H9 (cell line): ENCODE data around the gene HBP1. TPM values are rescaled to one million over a fixed set of nuclear protein-coding genes. Genes with fewer than 3 reads are reported as not detected.

Experiments
- DNase-seq: peaks from one replicate; pipeline ENCODE4 v3.0.0-alpha.2; 2017
- H2AFZ ChIP-seq: one replicate; pipeline ENCODE4 v1.6.1; 2013; ENCODE audit warnings: mild to moderate bottlenecking, low read length, control low read depth, moderate library complexity
- H2AK5ac ChIP-seq: 2 replicates; pipeline ENCODE4 v1.6.1; 2013; ENCODE audit warnings: low read length, control low read depth, mixed read lengths; ENCODE audit not compliant: insufficient read length
- H2BK120ac ChIP-seq: one replicate; pipeline ENCODE4 v1.6.1; 2013; ENCODE audit warnings: low read depth, mild to moderate bottlenecking, low read length, control low read depth, inconsistent platforms; ENCODE audit not compliant: poor library complexity, severe bottlenecking
- H2BK12ac ChIP-seq: 2 replicates; pipeline ENCODE4 v1.6.1; 2013; ENCODE audit warnings: low read length, control low read depth, mixed read lengths, low read depth; ENCODE audit not compliant: insufficient read length
- H2BK15ac ChIP-seq: 2 replicates; pipeline ENCODE4 v1.6.1; 2013; ENCODE audit warnings: low read depth, low read length, control low read depth
- H2BK20ac ChIP-seq: one replicate; pipeline ENCODE4 v1.6.1; 2013; ENCODE audit warnings: low read depth, mild to moderate bottlenecking, low read length, control low read depth, inconsistent platforms; ENCODE audit not compliant: poor library complexity, severe bottlenecking
- H2BK5ac ChIP-seq: 2 replicates; pipeline ENCODE4 v1.6.1; 2013; ENCODE audit warnings: low read length, control low read depth, mixed read lengths; ENCODE audit not compliant: insufficient read length
- H3K14ac ChIP-seq: 2 replicates; pipeline ENCODE4 v1.6.1; 2013; ENCODE audit warnings: low read length, control low read depth; ENCODE audit not compliant: insufficient read depth
- H3K18ac ChIP-seq: 2 replicates; pipeline ENCODE4 v1.6.1; 2013; ENCODE audit warnings: low read depth, mild to moderate bottlenecking, mixed read lengths, low read length, control low read depth; ENCODE audit not compliant: insufficient read length
- H3K23ac ChIP-seq: 2 replicates; pipeline ENCODE4 v1.6.1; 2013; ENCODE audit warnings: low read length, control low read depth, mixed read lengths, low read depth; ENCODE audit not compliant: insufficient read length
- H3K23me2 ChIP-seq: 2 replicates; pipeline ENCODE4 v1.6.1; 2013; ENCODE audit warnings: low read depth, mild to moderate bottlenecking, mixed read lengths, low read length, control low read depth; ENCODE audit not compliant: insufficient read length, poor library complexity, severe bottlenecking
- H3K27ac ChIP-seq: 2 replicates; pipeline ENCODE4 v1.5.1; 2013; ENCODE audit warnings: low read length, control low read depth, mixed read lengths, low read depth; ENCODE audit not compliant: insufficient read length
- H3K27me3 ChIP-seq: 2 replicates; pipeline ENCODE4 v1.6.1; 2013; ENCODE audit warnings: low read length, control low read depth, inconsistent platforms; ENCODE audit not compliant: insufficient read depth
- H3K4ac ChIP-seq: 2 replicates; pipeline ENCODE4 v1.6.1; 2013; ENCODE audit warnings: low read depth, mild to moderate bottlenecking, control low read depth, inconsistent platforms, low read length, moderate library complexity
- H3K4me1 ChIP-seq: 2 replicates; pipeline ENCODE4 v1.6.1; 2013; ENCODE audit warnings: low read length, control low read depth, inconsistent platforms; ENCODE audit not compliant: insufficient read depth
- H3K4me2 ChIP-seq: 2 replicates; pipeline ENCODE4 v1.6.1; 2013; ENCODE audit warnings: low read length, control low read depth, mixed read lengths; ENCODE audit not compliant: insufficient read length, insufficient read depth
- H3K56ac ChIP-seq: 2 replicates; pipeline ENCODE4 v1.6.1; 2013; ENCODE audit warnings: low read depth, mild to moderate bottlenecking, mixed read lengths, low read length, control low read depth; ENCODE audit not compliant: insufficient read length
- H3K79me1 ChIP-seq: 2 replicates; pipeline ENCODE4 v1.6.1; 2013; ENCODE audit warnings: low read depth, mild to moderate bottlenecking, moderate library complexity, low read length, control low read depth, inconsistent platforms; ENCODE audit not compliant: insufficient read depth, poor library complexity, severe bottlenecking
- H3K79me2 ChIP-seq: 2 replicates; pipeline ENCODE4 v1.6.1; 2013; ENCODE audit warnings: low read length, control low read depth, inconsistent platforms; ENCODE audit not compliant: insufficient read depth
- H3K9ac ChIP-seq: 2 replicates; pipeline ENCODE4 v1.6.1; 2013; ENCODE audit warnings: low read length, control low read depth, mixed read lengths; ENCODE audit not compliant: insufficient read length; ENCODE audit errors: extremely low read depth
- H3K9me3 ChIP-seq: one replicate; pipeline ENCODE4 v1.6.1; 2013; ENCODE audit warnings: low read depth, low read length, inconsistent platforms; ENCODE audit not compliant: control insufficient read depth
- H3T11ph ChIP-seq: one replicate; pipeline ENCODE4 v1.6.1; 2013; ENCODE audit warnings: mild to moderate bottlenecking, low read length, control low read depth, inconsistent platforms
- H4K20me1 ChIP-seq: one replicate; pipeline ENCODE4 v1.6.1; 2013; ENCODE audit not compliant: control insufficient read depth, insufficient read length, insufficient read depth
- H4K5ac ChIP-seq: 2 replicates; pipeline ENCODE4 v1.6.1; 2013; ENCODE audit warnings: low read depth, mild to moderate bottlenecking, mixed read lengths, low read length, control low read depth; ENCODE audit not compliant: insufficient read length
- H4K8ac ChIP-seq: replicated peaks from 2 replicates; pipeline ENCODE4 v1.6.1; 2013; ENCODE audit warnings: low read length, control low read depth, mixed read lengths, low read depth; ENCODE audit not compliant: insufficient read length
- H4K91ac ChIP-seq: 2 replicates; pipeline ENCODE4 v1.6.1; 2013; ENCODE audit warnings: low read depth, mild to moderate bottlenecking, moderate library complexity, mixed read lengths, low read length, control low read depth; ENCODE audit not compliant: insufficient read length
- H3K27ac Mint-ChIP-seq, 3 experiments: 2 replicates in 2 of 3; 3 replicates in 1 of 3; pipeline ENCODE4 v1.8.0; 2020 to 2021; ENCODE audit warnings: mixed read lengths in 3 of 3, mild to moderate bottlenecking in 1 of 3, moderate library complexity in 1 of 3
- H3K27me3 Mint-ChIP-seq: 2 replicates; pipeline ENCODE4 v1.8.0; 2021; ENCODE audit warnings: low read depth, mild to moderate bottlenecking, moderate library complexity, mixed read lengths
- H3K36me3 Mint-ChIP-seq, 3 experiments: 2 replicates in 2 of 3; 3 replicates in 1 of 3; pipeline ENCODE4 v1.8.0; 2020 to 2021; ENCODE audit warnings: low read depth in 3 of 3, mixed read lengths in 3 of 3; ENCODE audit not compliant: insufficient read depth in 1 of 3
- H3K4me1 Mint-ChIP-seq, 2 experiments: 2 replicates each; pipeline ENCODE4 v1.8.0; 2020; ENCODE audit warnings: mixed read lengths in 2 of 2
- H3K4me3 Mint-ChIP-seq, 2 experiments: 2 replicates in 1 of 2; 3 replicates in 1 of 2; pipeline ENCODE4 v1.8.0; 2020 to 2021; ENCODE audit warnings: mild to moderate bottlenecking in 2 of 2, mixed read lengths in 2 of 2, moderate library complexity in 1 of 2
- H3K9me3 Mint-ChIP-seq, 2 experiments: 2 replicates in 1 of 2; 3 replicates in 1 of 2; pipeline ENCODE4 v1.8.0; 2020; ENCODE audit warnings: mild to moderate bottlenecking in 2 of 2, mixed read lengths in 2 of 2, moderate library complexity in 1 of 2
- WGBS: extraction: QIAGEN DNeasy Blood & Tissue Kit; methylation state at CpG from one replicate; pipeline ENCODE4 v1.1.7; 2013; ENCODE audit warnings: missing lambda C conversion rate, low lambda C conversion rate, mixed read lengths; ENCODE audit not compliant: insufficient read length; ENCODE audit errors: extremely low coverage; 5-methylcytosine and 5-hydroxymethylcytosine counted together
- total RNA-seq: library from RNA; stranded (reverse); gene quantifications from 2 replicates; pipeline ENCODE4 v1.2.1, GENCODE V29; 2021
- TF ChIP-seq, protein P1 (sequence below): fragments of 200-600 bp; sonication (generic); conservative IDR thresholded peaks from 3 replicates; pipeline ENCODE4 v1.8.0; 2021; ENCODE audit warnings: antibody characterized with exemption, mild to moderate bottlenecking

Gene HBP1
- total RNA-seq, 1 experiment from 2014 or later, result 27.6 TPM

GRCh38 chr7:107186240-107186639 lies 17.4 kb downstream of the HBP1 start:
- H2BK20ac ChIP-seq, result no peak overlapping the region
- DNase-seq, result no peak
- H2BK120ac ChIP-seq, result no peak overlapping the region
- Mint-ChIP-seq H3K4me1 (no peaks in the 10 kb centered on the region), H3K4me3 (no peak overlapping the region), H3K36me3 (peaks cover 12 to 66% (median 62%) of the 10 kb centered on the region in 3 experiments; a peak in 6 of 7 replicates), H3K27ac (no peak overlapping the region), H3K27me3 (no peaks in the 10 kb centered on the region), H3K9me3 (no peaks in the 10 kb centered on the region)
- no peak overlapping the region for H2AK5ac ChIP-seq
- no peak overlapping the region for H3K4me2 ChIP-seq
- no peak overlapping the region for H4K5ac ChIP-seq
- no peaks in the 10 kb centered on the region for H3K4me1 ChIP-seq
- no peaks in the 10 kb centered on the region for H3K79me2 ChIP-seq
- H3K4ac ChIP-seq, result no peak overlapping the region
- no peaks in the 10 kb centered on the region for H4K20me1 ChIP-seq
- no peak overlapping the region for H3K27ac ChIP-seq
- no peak overlapping the region for H3K9ac ChIP-seq
- H2AFZ ChIP-seq, result no peak overlapping the region
- no peak overlapping the region for H2BK5ac ChIP-seq
- H3K23me2 ChIP-seq, result no peaks in the 10 kb centered on the region
- no CpG with 5 or more reads among the region's 4 CpGs for WGBS
- TF ChIP-seq, protein P1, sequence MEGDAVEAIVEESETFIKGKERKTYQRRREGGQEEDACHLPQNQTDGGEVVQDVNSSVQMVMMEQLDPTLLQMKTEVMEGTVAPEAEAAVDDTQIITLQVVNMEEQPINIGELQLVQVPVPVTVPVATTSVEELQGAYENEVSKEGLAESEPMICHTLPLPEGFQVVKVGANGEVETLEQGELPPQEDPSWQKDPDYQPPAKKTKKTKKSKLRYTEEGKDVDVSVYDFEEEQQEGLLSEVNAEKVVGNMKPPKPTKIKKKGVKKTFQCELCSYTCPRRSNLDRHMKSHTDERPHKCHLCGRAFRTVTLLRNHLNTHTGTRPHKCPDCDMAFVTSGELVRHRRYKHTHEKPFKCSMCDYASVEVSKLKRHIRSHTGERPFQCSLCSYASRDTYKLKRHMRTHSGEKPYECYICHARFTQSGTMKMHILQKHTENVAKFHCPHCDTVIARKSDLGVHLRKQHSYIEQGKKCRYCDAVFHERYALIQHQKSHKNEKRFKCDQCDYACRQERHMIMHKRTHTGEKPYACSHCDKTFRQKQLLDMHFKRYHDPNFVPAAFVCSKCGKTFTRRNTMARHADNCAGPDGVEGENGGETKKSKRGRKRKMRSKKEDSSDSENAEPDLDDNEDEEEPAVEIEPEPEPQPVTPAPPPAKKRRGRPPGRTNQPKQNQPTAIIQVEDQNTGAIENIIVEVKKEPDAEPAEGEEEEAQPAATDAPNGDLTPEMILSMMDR, result no peak
- no peak overlapping the region for H3K23ac ChIP-seq
- H4K91ac ChIP-seq, result no peak overlapping the region
- H3K79me1 ChIP-seq, result no peaks in the 10 kb centered on the region
- no peak overlapping the region for H2BK12ac ChIP-seq
- H3K56ac ChIP-seq, result no peak overlapping the region
- H4K8ac ChIP-seq, result no peak overlapping the region
- H3K27me3 ChIP-seq, result no peaks in the 10 kb centered on the region
- no peaks in the 10 kb centered on the region for H3K9me3 ChIP-seq
- H2BK15ac ChIP-seq, result no peak overlapping the region
- H3K18ac ChIP-seq, result no peak overlapping the region
- H3K14ac ChIP-seq, result no peak overlapping the region
- no peak overlapping the region for H3T11ph ChIP-seq
